HG02610 (cell line): ENCODE measurements around the gene ANXA2.
"Not testable (repeated sequence)": the region's sequence is repeated elsewhere in the genome, so short reads cannot be mapped to it uniquely, and the experiment has no call there.

Experiments used
- ATAC-seq: cut with Tn5 transposase; IDR thresholded peaks from one replicate; pipeline ENCODE4 v1.9.1; 2021; ENCODE audit warnings: mild to moderate bottlenecking, moderate library complexity; ENCODE audit not compliant: unreplicated experiment

The ANXA2 gene

GRCh38 chr15:60397772-60398445 is at the start of gene ANXA2:
ANXA2 (minus strand) TSS chr15:60397986; CDS start chr15:60386075, 11,911 bp downstream.
- peak; percentile 68 for ATAC-seq

- ATAC-seq, result no peak
These were observed 46.6 kb upstream of the ANXA2 start for GRCh38 chr15:60444289-60444912.

GRCh38 chr15:60442763-60443162 is 45.0 kb upstream of the ANXA2 start:
- no peak for ATAC-seq

- ATAC-seq, result no peak
These were observed 44.4 kb upstream of the ANXA2 start for GRCh38 chr15:60442031-60442650.

- no peak for ATAC-seq
These were observed 43.5 kb upstream of the ANXA2 start for GRCh38 chr15:60441331-60441730.

- no peak for ATAC-seq
These were observed 40.9 kb upstream of the ANXA2 start for GRCh38 chr15:60438646-60439045.

GRCh38 chr15:60428935-60429334 is 31.1 kb upstream of the ANXA2 start:
- ATAC-seq, result no peak

- no peak for ATAC-seq
These were observed 29.2 kb upstream of the ANXA2 start for GRCh38 chr15:60426870-60427508.

GRCh38 chr15:60425461-60425860 is 27.7 kb upstream of the ANXA2 start:
- no peak for ATAC-seq

GRCh38 chr15:60424006-60424405 is 26.2 kb upstream of the ANXA2 start:
- no peak for ATAC-seq

- no peak for ATAC-seq
These were observed 25.8 kb upstream of the ANXA2 start for GRCh38 chr15:60423537-60423936.

GRCh38 chr15:60421544-60421943 is 23.8 kb upstream of the ANXA2 start:
- ATAC-seq, result no peak

GRCh38 chr15:60420203-60420716 is 22.5 kb upstream of the ANXA2 start:
- ATAC-seq, result no peak

- no peak for ATAC-seq
These were observed 22.0 kb upstream of the ANXA2 start for GRCh38 chr15:60419753-60420152.

- no peak for ATAC-seq
These were observed 20.3 kb upstream of the ANXA2 start for GRCh38 chr15:60418096-60418495.

GRCh38 chr15:60417112-60417511 is 19.3 kb upstream of the ANXA2 start:
- ATAC-seq, result no peak

- no peak for ATAC-seq
These were observed 18.7 kb upstream of the ANXA2 start for GRCh38 chr15:60416484-60416883.

GRCh38 chr15:60414016-60414682 is 16.4 kb upstream of the ANXA2 start:
- ATAC-seq, result no peak

GRCh38 chr15:60413231-60413824 is 15.5 kb upstream of the ANXA2 start:
- no peak for ATAC-seq

GRCh38 chr15:60412807-60413206 is 15.0 kb upstream of the ANXA2 start:
- ATAC-seq, result not testable (repeated sequence)
